ENCODE data around the gene MAPK7. TPM values are rescaled to one million over a fixed set of nuclear protein-coding genes. Genes with fewer than 3 reads are reported as not detected.

Gene MAPK7
- total RNA-seq (2014; rRNA removed; shearing (Covaris generic)) (11.3 and 21.2 TPM in 2 replicates), polyA plus RNA-seq (2016; fragmentation: Nextera tagmentation; extraction: Ambion mirVana) (25.7 and 28.6 TPM in 2 replicates)

- peak; percentile 48 for DNase-seq
- no peak for TF ChIP-seq EZH2 (IDR thresholded peaks at IDR 0.05; ENCODE audit: insufficient read depth, poor library complexity, severe bottlenecking)
- TF ChIP-seq EZH2phosphoT487 (IDR thresholded peaks at IDR 0.05; ENCODE audit: insufficient read depth, low read depth) = no peak
- peak within 1 kb of the TSS; percentile 94 for H2AFZ ChIP-seq
- peaks cover 15% of the 10 kb centered on the region for H3K4me1 ChIP-seq (ENCODE audit: insufficient read depth)
- no peaks in the 10 kb centered on the region for H3K9me2 ChIP-seq (ENCODE audit: insufficient read depth)
- peak within 1 kb of the TSS; percentile 95 for H3K4me2 ChIP-seq (ENCODE audit: unreplicated experiment)
- H3K27ac ChIP-seq = peak within 1 kb of the TSS; percentile 94
- peak within 1 kb of the TSS; percentile 94 for H3K4me3 ChIP-seq
- WGBS, 2 experiments (ENCODE audit: low coverage in 1 of 2, low lambda C conversion rate in 2 of 2, missing lambda C conversion rate in 2 of 2) = 1 to 2% methylated on average over 39 to 66 of the region's 69 CpGs
- no peaks in the 10 kb centered on the region for H4K20me1 ChIP-seq (ENCODE audit: insufficient read depth)
- H3K27me3 ChIP-seq (replicated peaks; ENCODE audit: insufficient read depth) = no peaks in the 10 kb centered on the region
- H3K79me2 ChIP-seq (ENCODE audit: insufficient read depth) = peaks cover 58% of the 10 kb centered on the region
- H3K9ac ChIP-seq = peak within 1 kb of the TSS; percentile 89
- no peaks in the 10 kb centered on the region for H3K9me3 ChIP-seq (ENCODE audit: low read depth)
- peaks cover 28% of the 10 kb centered on the region for H3F3A ChIP-seq (ENCODE audit: insufficient read depth)
- in situ Hi-C loops (cut with MboI) = no loop called here
- peaks cover 20% of the 10 kb centered on the region; the same call in 1 of the 2 replicates for H3K36me3 ChIP-seq (ENCODE audit: low read depth)
Observed at GRCh38 chr17:19378416-19379360, at the start of gene MAPK7. Gene MAPK7, plus strand, starts transcription at chr17:19378498. Its CDS starts 403 bp downstream, at chr17:19378901.

- Histone ChIP-seq H3K9me2 (ENCODE audit: insufficient read depth) (no peaks in the 10 kb centered on the region), H4K20me1 (ENCODE audit: insufficient read depth) (no peaks in the 10 kb centered on the region), H2AFZ (no peak overlapping the region), H3F3A (ENCODE audit: insufficient read depth) (peaks cover 59% of the 10 kb centered on the region), H3K9ac (no peak overlapping the region), H3K4me2 (ENCODE audit: unreplicated experiment) (no peak overlapping the region), H3K27ac (no peak overlapping the region), H3K4me1 (ENCODE audit: insufficient read depth) (peaks cover 46% of the 10 kb centered on the region), H3K79me2 (ENCODE audit: insufficient read depth) (no peaks in the 10 kb centered on the region), H3K9me3 (ENCODE audit: low read depth) (no peaks in the 10 kb centered on the region), H3K27me3 (replicated peaks; ENCODE audit: insufficient read depth) (no peaks in the 10 kb centered on the region), H3K36me3 (ENCODE audit: low read depth) (peaks cover 6% of the 10 kb centered on the region), H3K4me3 (no peak overlapping the region)
- no peak for TF ChIP-seq EZH2 (IDR thresholded peaks at IDR 0.05; ENCODE audit: insufficient read depth, poor library complexity, severe bottlenecking)
- no peak for TF ChIP-seq EZH2phosphoT487 (IDR thresholded peaks at IDR 0.05; ENCODE audit: insufficient read depth, low read depth)
- 100% methylated on average over 2 of the region's 2 CpGs for WGBS, 2 experiments (ENCODE audit: low coverage in 1 of 2, low lambda C conversion rate in 2 of 2, missing lambda C conversion rate in 2 of 2)
- DNase-seq = no peak
- in situ Hi-C loops (cut with MboI) = no loop called here
Observed at GRCh38 chr17:19329136-19329535, 49.2 kb upstream of the MAPK7 start.

GRCh38 chr17:19329839-19330238 lies 48.5 kb upstream of the MAPK7 start:
- H4K20me1 ChIP-seq (ENCODE audit: insufficient read depth) = no peaks in the 10 kb centered on the region
- H3K9ac ChIP-seq = no peak overlapping the region
- no peak overlapping the region for H2AFZ ChIP-seq
- in situ Hi-C loops (cut with MboI) = no loop called here
- H3F3A ChIP-seq (ENCODE audit: insufficient read depth) = peaks cover 54% of the 10 kb centered on the region
- no peak overlapping the region for H3K4me3 ChIP-seq
- H3K36me3 ChIP-seq (ENCODE audit: low read depth) = peaks cover under 1% of the 10 kb centered on the region
- no peaks in the 10 kb centered on the region for H3K9me2 ChIP-seq (ENCODE audit: insufficient read depth)
- no peak overlapping the region for H3K27ac ChIP-seq
- no peak overlapping the region for H3K4me2 ChIP-seq (ENCODE audit: unreplicated experiment)
- no peak for TF ChIP-seq EZH2phosphoT487 (IDR thresholded peaks at IDR 0.05; ENCODE audit: insufficient read depth, low read depth)
- no peak for TF ChIP-seq EZH2 (IDR thresholded peaks at IDR 0.05; ENCODE audit: insufficient read depth, poor library complexity, severe bottlenecking)
- no peaks in the 10 kb centered on the region for H3K9me3 ChIP-seq (ENCODE audit: low read depth)
- peaks cover 46% of the 10 kb centered on the region for H3K4me1 ChIP-seq (ENCODE audit: insufficient read depth)
- 97 to 98% methylated on average over 2 of the region's 2 CpGs for WGBS, 2 experiments (ENCODE audit: low coverage in 1 of 2, low lambda C conversion rate in 2 of 2, missing lambda C conversion rate in 2 of 2)
- DNase-seq = no peak
- no peaks in the 10 kb centered on the region for H3K27me3 ChIP-seq (replicated peaks; ENCODE audit: insufficient read depth)
- no peaks in the 10 kb centered on the region for H3K79me2 ChIP-seq (ENCODE audit: insufficient read depth)

DNA sequence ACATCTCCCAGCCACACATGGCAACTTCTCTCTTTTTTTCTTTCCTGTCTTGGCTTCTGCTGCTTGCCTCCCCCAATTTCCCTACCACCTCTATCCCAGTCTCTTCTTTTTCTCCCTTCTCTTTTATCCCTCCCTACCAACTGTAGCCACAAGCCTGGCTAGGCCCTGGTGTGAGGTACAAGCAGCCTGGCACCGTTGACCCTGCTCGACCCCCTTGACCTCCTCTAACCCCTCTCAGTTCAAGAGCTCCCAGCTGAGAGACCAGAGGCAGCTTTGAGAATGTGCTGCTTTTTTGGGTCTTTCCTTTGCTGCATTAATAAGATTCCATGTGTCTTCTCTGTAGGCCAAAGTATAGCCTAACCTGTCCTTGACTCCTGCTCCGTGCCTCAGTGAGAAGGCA lies 48.0 kb upstream of the MAPK7 start:
- H2AFZ ChIP-seq = no peak overlapping the region
- no peak overlapping the region for H3K4me3 ChIP-seq
- H3K36me3 ChIP-seq (ENCODE audit: low read depth) = no peaks in the 10 kb centered on the region
- in situ Hi-C loops (cut with MboI) = no loop called here
- H3K79me2 ChIP-seq (ENCODE audit: insufficient read depth) = no peaks in the 10 kb centered on the region
- H4K20me1 ChIP-seq (ENCODE audit: insufficient read depth) = no peaks in the 10 kb centered on the region
- H3K27me3 ChIP-seq (replicated peaks; ENCODE audit: insufficient read depth) = no peaks in the 10 kb centered on the region
- peaks cover 46% of the 10 kb centered on the region for H3K4me1 ChIP-seq (ENCODE audit: insufficient read depth)
- 83 to 93% methylated on average over 3 of the region's 3 CpGs for WGBS, 2 experiments (ENCODE audit: low coverage in 1 of 2, low lambda C conversion rate in 2 of 2, missing lambda C conversion rate in 2 of 2)
- DNase-seq = no peak
- H3F3A ChIP-seq (ENCODE audit: insufficient read depth) = peaks cover 49% of the 10 kb centered on the region
- H3K9me2 ChIP-seq (ENCODE audit: insufficient read depth) = no peaks in the 10 kb centered on the region
- no peak overlapping the region for H3K9ac ChIP-seq
- TF ChIP-seq EZH2phosphoT487 (IDR thresholded peaks at IDR 0.05; ENCODE audit: insufficient read depth, low read depth) = no peak
- TF ChIP-seq EZH2 (IDR thresholded peaks at IDR 0.05; ENCODE audit: insufficient read depth, poor library complexity, severe bottlenecking) = no peak
- no peaks in the 10 kb centered on the region for H3K9me3 ChIP-seq (ENCODE audit: low read depth)
- no peak overlapping the region for H3K4me2 ChIP-seq (ENCODE audit: unreplicated experiment)
- 0 out of 2 replicates have a peak overlapping the region, but pooled peaks have one; percentile 41 for H3K27ac ChIP-seq

Data from GM23248 (cell line).